HepG2 (cell line): Measurements from ENCODE around the gene AGRN. TPM values are rescaled to one million over a fixed set of nuclear protein-coding genes. Genes with fewer than 3 reads are reported as not detected.

ENCODE experiments used
- AKAP8 ChIP-seq: sonication (generic); formaldehyde crosslinking; IDR thresholded peaks from 2 replicates; pipeline ENCODE4 v1.5.1; 2020; ENCODE audit warnings: mild to moderate bottlenecking, missing genetic modification reagents
- CENPT ChIP-seq: sonication (generic); formaldehyde crosslinking; IDR thresholded peaks from 2 replicates; pipeline ENCODE4 v1.8.0; 2022; ENCODE audit warnings: low read depth, mild to moderate bottlenecking, moderate library complexity, missing genetic modification reagents
- GABPA ChIP-seq, 2 experiments: IDR thresholded peaks; 2 replicates each; pipeline ENCODE4 v1.6.1; 2011 to 2016; ENCODE audit warnings: low read depth in 2 of 2, low read length in 1 of 2, missing biosample characterization in 1 of 2, missing genetic modification characterization in 1 of 2
- HMG20A ChIP-seq: IDR thresholded peaks from 2 replicates; pipeline ENCODE4 v1.6.1; 2016; ENCODE audit warnings: borderline replicate concordance
- KAT8 ChIP-seq: IDR thresholded peaks from 2 replicates; pipeline ENCODE4 v1.6.1; 2016; ENCODE audit warnings: missing genetic modification reagents, missing compliant biosample characterization
- NONO ChIP-seq, 2 experiments: fragments of 450-650 bp in 1 of 2; sonication (generic) in 1 of 2; formaldehyde crosslinking in 1 of 2; IDR thresholded peaks in 1 of 2; conservative IDR thresholded peaks in 1 of 2; 2 replicates each; pipeline versions ENCODE4 v1.6.1 to v1.8.0; 2017 to 2022; ENCODE audit warnings: mild to moderate bottlenecking in 1 of 2, missing genetic modification reagents in 1 of 2, moderate library complexity in 1 of 2
- SCMH1 ChIP-seq: sonication (generic); formaldehyde crosslinking; IDR thresholded peaks from 2 replicates; pipeline ENCODE4 v1.9.0; 2021; ENCODE audit warnings: missing genetic modification reagents, mild to moderate bottlenecking, borderline replicate concordance
- TAF1 ChIP-seq: sonication (generic); formaldehyde crosslinking; IDR thresholded peaks from 2 replicates; pipeline ENCODE4 v1.4.0; 2020; ENCODE audit warnings: missing genetic modification reagents
- U2AF2 ChIP-seq: fragments of 200-400 bp; formaldehyde crosslinking; IDR thresholded peaks from 2 replicates; pipeline ENCODE4 v1.6.1; 2017; ENCODE audit warnings: low read depth, mild to moderate bottlenecking, low read length
- USF2 ChIP-seq, 2 experiments: sonication (generic) in 1 of 2; formaldehyde crosslinking in 1 of 2; IDR thresholded peaks; 2 replicates each; pipeline versions ENCODE4 v1.5.1 to v1.6.1; 2011 to 2020; ENCODE audit warnings: borderline replicate concordance in 1 of 2, low read depth in 1 of 2, low read length in 1 of 2, mild to moderate bottlenecking in 1 of 2, missing genetic modification reagents in 1 of 2, moderate library complexity in 1 of 2
- ZMYM3 ChIP-seq: sonication (generic); formaldehyde crosslinking; IDR thresholded peaks from 2 replicates; pipeline ENCODE4 v1.5.1; 2020; ENCODE audit warnings: mild to moderate bottlenecking, missing genetic modification reagents
- ZNF326 ChIP-seq: sonication (generic); formaldehyde crosslinking; IDR thresholded peaks from 2 replicates; pipeline ENCODE4 v1.4.0; 2020; ENCODE audit warnings: missing genetic modification reagents, borderline replicate concordance
- ZNF446 ChIP-seq: sonication (generic); formaldehyde crosslinking; IDR thresholded peaks from 2 replicates; pipeline ENCODE4 v1.5.0; 2020; ENCODE audit warnings: mild to moderate bottlenecking, missing genetic modification reagents
- polyA plus RNA-seq, 8 experiments: library from polyadenylated mRNA; depleted of rRNA in 3 of 8; stranded (reverse) in 7 of 8; unstranded in 1 of 8; fragments of >200 nt; fragmentation: Illumina TruSeq in 4 of 8; extraction: Trizol in 4 of 8; gene quantifications; 2 replicates each; pipeline versions ENCODE4 v1.2.1 to v1.2.3, GENCODE V29; 2011 to 2016; ENCODE audit warnings: low read depth in 4 of 8, missing spikeins in 1 of 8, mixed read lengths in 1 of 8; ENCODE audit not compliant: insufficient read depth in 1 of 8
- total RNA-seq, 5 experiments: library from RNA; depleted of rRNA; stranded (reverse); fragments of >200 nt; fragmentation: Illumina TruSeq; extraction: Trizol; gene quantifications; 2 replicates each; pipeline ENCODE4 v1.2.3, GENCODE V29; 2016; ENCODE audit warnings: low read depth in 1 of 5
- TF ChIP-seq, protein P1 (sequence below): sonication (generic); formaldehyde crosslinking; IDR thresholded peaks from 2 replicates; pipeline ENCODE4 v1.8.0; 2022; ENCODE audit warnings: missing genetic modification reagents, mild to moderate bottlenecking, borderline replicate concordance
- TF ChIP-seq, protein P2 (sequence below): sonication (generic); formaldehyde crosslinking; conservative IDR thresholded peaks from 2 replicates; pipeline ENCODE4 v1.8.1; 2023; ENCODE audit warnings: missing genetic modification reagents
- TF ChIP-seq, protein P3 (sequence below): sonication (generic); formaldehyde crosslinking; IDR thresholded peaks from 2 replicates; pipeline ENCODE4 v1.4.0; 2020; ENCODE audit warnings: mild to moderate bottlenecking, missing genetic modification reagents
- TF ChIP-seq, protein P4 (sequence below): sonication (generic); formaldehyde crosslinking; IDR thresholded peaks from 2 replicates; pipeline ENCODE4; 2020; ENCODE audit warnings: missing genetic modification reagents, mild to moderate bottlenecking, borderline replicate concordance

AGRN gene
- total and polyA plus RNA-seq, 2 of the 13 experiments (the other 11 are each of a cell fraction or from before 2014, with no cell fraction given): 29.8 to 65.2 TPM

GRCh38 chr1:1069711-1070676 is 50.1 kb downstream of the AGRN start (continued):
- TF ChIP-seq USF2 (IDR thresholded peaks at IDR 0.05; ENCODE audit: low read depth, low read length): no peak
- no peak for TF ChIP-seq USF2 (CRISPR knock-in tag; IDR thresholded peaks at IDR 0.05; ENCODE audit: borderline replicate concordance)
- TF ChIP-seq ZNF326 (CRISPR knock-in tag): no peak
- no peak for TF ChIP-seq KAT8 (CRISPR knock-in tag)
- no peak for TF ChIP-seq TAF1 (CRISPR knock-in tag)
- TF ChIP-seq, protein P1, sequence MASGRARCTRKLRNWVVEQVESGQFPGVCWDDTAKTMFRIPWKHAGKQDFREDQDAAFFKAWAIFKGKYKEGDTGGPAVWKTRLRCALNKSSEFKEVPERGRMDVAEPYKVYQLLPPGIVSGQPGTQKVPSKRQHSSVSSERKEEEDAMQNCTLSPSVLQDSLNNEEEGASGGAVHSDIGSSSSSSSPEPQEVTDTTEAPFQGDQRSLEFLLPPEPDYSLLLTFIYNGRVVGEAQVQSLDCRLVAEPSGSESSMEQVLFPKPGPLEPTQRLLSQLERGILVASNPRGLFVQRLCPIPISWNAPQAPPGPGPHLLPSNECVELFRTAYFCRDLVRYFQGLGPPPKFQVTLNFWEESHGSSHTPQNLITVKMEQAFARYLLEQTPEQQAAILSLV (CRISPR knock-in tag): no peak
- no peak for TF ChIP-seq ZNF446 (CRISPR knock-in tag)
- TF ChIP-seq CENPT (CRISPR knock-in tag): no peak
- no peak for TF ChIP-seq U2AF2
- no peak for TF ChIP-seq NONO (IDR thresholded peaks at IDR 0.05)
- TF ChIP-seq NONO (CRISPR knock-in tag; conservative IDR thresholded peaks at IDR 0.05): 0 out of 2 replicates have a peak, but pooled peaks have one; percentile 38
- no peak for TF ChIP-seq SCMH1 (CRISPR knock-in tag)
- TF ChIP-seq, protein P2, sequence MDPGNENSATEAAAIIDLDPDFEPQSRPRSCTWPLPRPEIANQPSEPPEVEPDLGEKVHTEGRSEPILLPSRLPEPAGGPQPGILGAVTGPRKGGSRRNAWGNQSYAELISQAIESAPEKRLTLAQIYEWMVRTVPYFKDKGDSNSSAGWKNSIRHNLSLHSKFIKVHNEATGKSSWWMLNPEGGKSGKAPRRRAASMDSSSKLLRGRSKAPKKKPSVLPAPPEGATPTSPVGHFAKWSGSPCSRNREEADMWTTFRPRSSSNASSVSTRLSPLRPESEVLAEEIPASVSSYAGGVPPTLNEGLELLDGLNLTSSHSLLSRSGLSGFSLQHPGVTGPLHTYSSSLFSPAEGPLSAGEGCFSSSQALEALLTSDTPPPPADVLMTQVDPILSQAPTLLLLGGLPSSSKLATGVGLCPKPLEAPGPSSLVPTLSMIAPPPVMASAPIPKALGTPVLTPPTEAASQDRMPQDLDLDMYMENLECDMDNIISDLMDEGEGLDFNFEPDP: no peak
- TF ChIP-seq, protein P3, sequence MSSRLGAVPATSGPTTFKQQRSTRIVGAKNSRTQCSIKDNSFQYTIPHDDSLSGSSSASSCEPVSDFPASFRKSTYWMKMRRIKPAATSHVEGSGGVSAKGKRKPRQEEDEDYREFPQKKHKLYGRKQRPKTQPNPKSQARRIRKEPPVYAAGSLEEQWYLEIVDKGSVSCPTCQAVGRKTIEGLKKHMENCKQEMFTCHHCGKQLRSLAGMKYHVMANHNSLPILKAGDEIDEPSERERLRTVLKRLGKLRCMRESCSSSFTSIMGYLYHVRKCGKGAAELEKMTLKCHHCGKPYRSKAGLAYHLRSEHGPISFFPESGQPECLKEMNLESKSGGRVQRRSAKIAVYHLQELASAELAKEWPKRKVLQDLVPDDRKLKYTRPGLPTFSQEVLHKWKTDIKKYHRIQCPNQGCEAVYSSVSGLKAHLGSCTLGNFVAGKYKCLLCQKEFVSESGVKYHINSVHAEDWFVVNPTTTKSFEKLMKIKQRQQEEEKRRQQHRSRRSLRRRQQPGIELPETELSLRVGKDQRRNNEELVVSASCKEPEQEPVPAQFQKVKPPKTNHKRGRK (CRISPR knock-in tag): no peak
- no peak for TF ChIP-seq HMG20A (CRISPR knock-in tag)
- no peak for TF ChIP-seq ZMYM3 (CRISPR knock-in tag)
- no peak for TF ChIP-seq AKAP8 (CRISPR knock-in tag)
- no peak for TF ChIP-seq GABPA (IDR thresholded peaks at IDR 0.05; ENCODE audit: low read depth, low read length)
- TF ChIP-seq GABPA (CRISPR knock-in tag; IDR thresholded peaks at IDR 0.05; ENCODE audit: low read depth): 0 out of 2 replicates have a peak, but pooled peaks have one; percentile 33
- TF ChIP-seq, protein P4, sequence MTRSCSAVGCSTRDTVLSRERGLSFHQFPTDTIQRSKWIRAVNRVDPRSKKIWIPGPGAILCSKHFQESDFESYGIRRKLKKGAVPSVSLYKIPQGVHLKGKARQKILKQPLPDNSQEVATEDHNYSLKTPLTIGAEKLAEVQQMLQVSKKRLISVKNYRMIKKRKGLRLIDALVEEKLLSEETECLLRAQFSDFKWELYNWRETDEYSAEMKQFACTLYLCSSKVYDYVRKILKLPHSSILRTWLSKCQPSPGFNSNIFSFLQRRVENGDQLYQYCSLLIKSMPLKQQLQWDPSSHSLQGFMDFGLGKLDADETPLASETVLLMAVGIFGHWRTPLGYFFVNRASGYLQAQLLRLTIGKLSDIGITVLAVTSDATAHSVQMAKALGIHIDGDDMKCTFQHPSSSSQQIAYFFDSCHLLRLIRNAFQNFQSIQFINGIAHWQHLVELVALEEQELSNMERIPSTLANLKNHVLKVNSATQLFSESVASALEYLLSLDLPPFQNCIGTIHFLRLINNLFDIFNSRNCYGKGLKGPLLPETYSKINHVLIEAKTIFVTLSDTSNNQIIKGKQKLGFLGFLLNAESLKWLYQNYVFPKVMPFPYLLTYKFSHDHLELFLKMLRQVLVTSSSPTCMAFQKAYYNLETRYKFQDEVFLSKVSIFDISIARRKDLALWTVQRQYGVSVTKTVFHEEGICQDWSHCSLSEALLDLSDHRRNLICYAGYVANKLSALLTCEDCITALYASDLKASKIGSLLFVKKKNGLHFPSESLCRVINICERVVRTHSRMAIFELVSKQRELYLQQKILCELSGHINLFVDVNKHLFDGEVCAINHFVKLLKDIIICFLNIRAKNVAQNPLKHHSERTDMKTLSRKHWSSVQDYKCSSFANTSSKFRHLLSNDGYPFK: no peak
